HG03469 (cell line): ENCODE measurements around the gene ECE1.

Experiments used
- ATAC-seq: cut with Tn5 transposase; IDR thresholded peaks from one replicate; pipeline ENCODE4 v1.9.1; 2021; ENCODE audit warnings: mild to moderate bottlenecking, moderate library complexity, moderate number of reproducible peaks; ENCODE audit not compliant: unreplicated experiment

The ECE1 gene

GRCh38 chr1:21255284-21255942 lies 34.9 kb downstream of the ECE1 start:
- no peak for ATAC-seq

- ATAC-seq: no peak
Measured at GRCh38 chr1:21254335-21254951, 35.8 kb downstream of the ECE1 start.

GRCh38 chr1:21251773-21252471 lies 38.3 kb downstream of the ECE1 start:
- no peak for ATAC-seq

GRCh38 chr1:21249940-21250493 lies 40.2 kb downstream of the ECE1 start:
- ATAC-seq: no peak

- ATAC-seq: no peak
Measured at GRCh38 chr1:21247892-21248715, 42.2 kb downstream of the ECE1 start.

GRCh38 chr1:21246905-21247642 lies 43.2 kb downstream of the ECE1 start:
- ATAC-seq: no peak

- ATAC-seq: no peak
Measured at GRCh38 chr1:21245688-21246229, 44.5 kb downstream of the ECE1 start.

- no peak for ATAC-seq
Measured at GRCh38 chr1:21244986-21245687, 45.1 kb downstream of the ECE1 start.

- ATAC-seq: no peak
Measured at GRCh38 chr1:21244154-21244553, 46.1 kb downstream of the ECE1 start.

GRCh38 chr1:21242846-21243245 lies 47.4 kb downstream of the ECE1 start:
- ATAC-seq: no peak

- no peak for ATAC-seq
Measured at GRCh38 chr1:21241771-21242581, 48.3 kb downstream of the ECE1 start.

- no peak for ATAC-seq
Measured at GRCh38 chr1:21240706-21241105, 49.6 kb downstream of the ECE1 start.

GRCh38 chr1:21239221-21239620 lies 51.0 kb downstream of the ECE1 start:
- no peak for ATAC-seq

- ATAC-seq: no peak
Measured at GRCh38 chr1:21238141-21238800, 52.0 kb downstream of the ECE1 start.

GRCh38 chr1:21237446-21238088 lies 52.7 kb downstream of the ECE1 start:
- ATAC-seq: no peak

GRCh38 chr1:21236178-21236577 lies 54.1 kb downstream of the ECE1 start:
- ATAC-seq: no peak

GRCh38 chr1:21234779-21235178 lies 55.5 kb downstream of the ECE1 start:
- ATAC-seq: no peak

GRCh38 chr1:21233490-21233889 lies 56.8 kb downstream of the ECE1 start:
- ATAC-seq: no peak
